Gastrocnemius medialis (tissue), 4 donors: ENCODE results near the gene TDRD7. TPM values are rescaled to one million over a fixed set of nuclear protein-coding genes. Genes with fewer than 3 reads are reported as not detected.

ENCODE experiments used
- ATAC-seq, 2 donors: fragments of 150-250 bp; one replicate each; pipeline ENCODE4 v1.9.1; 2016
- DNase-seq, 2 donors: peaks; one replicate each; pipeline ENCODE4 v3.0.0-alpha.2; 2019
- H3K27ac ChIP-seq, 4 donors: fragments of 200-600 bp; sonication (generic); 1 replicate in 1 of 4; 2 replicates in 3 of 4; pipeline ENCODE4 v1.5.1; 2016 to 2018; ENCODE audit warnings: mild to moderate bottlenecking in 2 of 4, moderate library complexity in 1 of 4
- H3K27me3 ChIP-seq, 3 donors: fragments of 200-600 bp; sonication (generic) in 2 of 3; 1 replicate in 1 of 3; 2 replicates in 2 of 3; pipeline versions ENCODE4 v1.5.1 to v1.6.0; 2016 to 2019; ENCODE audit warnings: mild to moderate bottlenecking in 1 of 3, moderate library complexity in 1 of 3
- H3K36me3 ChIP-seq, 2 donors: fragments of 200-600 bp; sonication (generic) in 1 of 2; one replicate each; pipeline ENCODE4 v1.5.1; 2017 to 2018
- H3K4me1 ChIP-seq, 2 donors: fragments of 200-600 bp; sonication (generic) in 1 of 2; one replicate each; pipeline ENCODE4 v1.5.1; 2016 to 2017; ENCODE audit warnings: mild to moderate bottlenecking in 2 of 2
- H3K4me3 ChIP-seq, 4 donors: fragments of 200-600 bp; sonication (generic) in 3 of 4; 1 replicate in 1 of 4; 2 replicates in 3 of 4; pipeline ENCODE4 v1.5.1; 2016 to 2019; ENCODE audit warnings: mild to moderate bottlenecking in 2 of 4
- H3K9me3 ChIP-seq, 3 donors: fragments of 200-600 bp; sonication (generic) in 2 of 3; 1 replicate in 1 of 3; 2 replicates in 2 of 3; pipeline ENCODE4 v1.5.1; 2016 to 2019
- POLR2A ChIP-seq, 2 donors: fragments of 450-650 bp; IDR thresholded peaks; one replicate each; pipeline ENCODE4 v1.6.1; 2017; ENCODE audit warnings: antibody characterized with exemption in 2 of 2, mild to moderate bottlenecking in 2 of 2, moderate library complexity in 2 of 2
- in situ Hi-C, 4 donors: fragments of 200-750 bp; cut with MboI; loops; one replicate each; pipeline versions ENCODE4 v1.15.0 to v1.8.0; 2017; ENCODE audit warnings: low sequenced_read_pairs in 4 of 4
- intact Hi-C: fragments of 100-400 bp; cut with DNase I; formaldehyde crosslinking; loops from one replicate; pipeline ENCODE4 v1.15.1; 2023; ENCODE audit warnings: low total_unique reads
- total RNA-seq, 4 donors: library from RNA; depleted of rRNA; stranded (reverse); fragments of >200 nt; gene quantifications; one replicate each; pipeline versions ENCODE4 v1.1.0 to v1.2.3, GENCODE V29; 2016
- TF ChIP-seq, protein P1 (sequence below), 5 experiments: fragments of 450-650 bp in 3 of 5; fragments of 200-600 bp in 2 of 5; sonication (generic) in 2 of 5; IDR thresholded peaks in 4 of 5; conservative IDR thresholded peaks in 1 of 5; 1 replicate in 4 of 5; 2 replicates in 1 of 5; pipeline ENCODE4 v1.5.1; 2016 to 2019; ENCODE audit warnings: antibody characterized with exemption in 5 of 5, mild to moderate bottlenecking in 3 of 5, moderate library complexity in 3 of 5

Gene TDRD7
- 1 to 10 TPM; 2.9 to 5.7 (median 3.5) TPM for total RNA-seq

DNA sequence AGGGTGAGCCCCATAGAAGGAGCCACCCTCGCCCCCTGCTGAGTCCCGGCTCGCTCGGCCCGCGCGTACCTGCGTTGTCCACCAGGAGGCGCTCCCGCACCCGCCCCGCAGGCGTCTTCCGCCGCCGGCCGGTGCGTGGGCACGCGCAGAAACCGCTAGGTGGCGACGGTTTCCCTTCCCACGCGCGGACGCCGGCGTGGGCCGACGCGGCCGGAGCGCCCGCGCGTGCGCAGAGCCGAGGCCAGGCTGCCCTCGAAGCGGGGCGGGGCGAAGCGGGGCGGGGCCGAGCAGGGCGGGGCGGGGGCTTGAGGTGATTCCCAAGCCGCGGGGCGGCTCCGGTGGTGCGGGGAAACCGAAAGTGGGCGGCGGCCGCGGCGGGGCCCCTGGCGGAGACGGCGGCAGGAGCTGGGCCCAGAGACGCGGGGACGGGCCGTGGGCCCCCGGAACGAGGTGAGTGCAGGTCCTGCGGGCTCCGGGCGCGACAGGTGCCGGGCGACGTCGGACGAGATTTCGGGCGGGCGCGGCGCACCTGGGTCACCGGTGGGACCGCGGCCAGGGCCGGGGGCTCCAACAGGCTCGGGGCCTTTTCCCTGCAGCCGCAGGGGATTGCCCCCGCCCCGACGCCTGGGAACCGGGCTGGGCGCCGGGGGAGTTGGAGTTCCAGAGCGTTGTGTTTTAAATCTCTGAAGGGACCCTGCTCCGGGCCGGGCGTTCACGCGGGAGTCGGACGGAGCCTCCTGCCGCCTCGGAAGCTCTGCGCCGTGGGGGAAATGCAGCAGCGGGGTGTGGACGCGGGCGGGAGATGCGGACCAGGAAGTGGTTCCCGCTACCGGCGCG is at the start of gene TDRD7:
Gene TDRD7 (plus strand): TSS at position 308 of the 837 bp plus-strand sequence. CDS start 16,370 bp downstream, outside the sequence.
- H3K27me3 ChIP-seq = no peaks in the 10 kb centered on the region
- intact Hi-C loops = loop anchor here (5.0 kb wide), 1 partner anchor 205 kb away; no protein-coding TSS in a partner anchor
- DNase-seq (peak; percentile 54 to 71), ATAC-seq (peak; percentile 87 to 93)
- H3K4me3 ChIP-seq = peak within 1 kb of the TSS; percentile 70 to 98 (median 94)
- no peaks in the 10 kb centered on the region for H3K9me3 ChIP-seq
- peak in 1 of 2 donors; percentile 3 for TF ChIP-seq POLR2A (IDR thresholded peaks at IDR 0.05)
- TF ChIP-seq, protein P1, sequence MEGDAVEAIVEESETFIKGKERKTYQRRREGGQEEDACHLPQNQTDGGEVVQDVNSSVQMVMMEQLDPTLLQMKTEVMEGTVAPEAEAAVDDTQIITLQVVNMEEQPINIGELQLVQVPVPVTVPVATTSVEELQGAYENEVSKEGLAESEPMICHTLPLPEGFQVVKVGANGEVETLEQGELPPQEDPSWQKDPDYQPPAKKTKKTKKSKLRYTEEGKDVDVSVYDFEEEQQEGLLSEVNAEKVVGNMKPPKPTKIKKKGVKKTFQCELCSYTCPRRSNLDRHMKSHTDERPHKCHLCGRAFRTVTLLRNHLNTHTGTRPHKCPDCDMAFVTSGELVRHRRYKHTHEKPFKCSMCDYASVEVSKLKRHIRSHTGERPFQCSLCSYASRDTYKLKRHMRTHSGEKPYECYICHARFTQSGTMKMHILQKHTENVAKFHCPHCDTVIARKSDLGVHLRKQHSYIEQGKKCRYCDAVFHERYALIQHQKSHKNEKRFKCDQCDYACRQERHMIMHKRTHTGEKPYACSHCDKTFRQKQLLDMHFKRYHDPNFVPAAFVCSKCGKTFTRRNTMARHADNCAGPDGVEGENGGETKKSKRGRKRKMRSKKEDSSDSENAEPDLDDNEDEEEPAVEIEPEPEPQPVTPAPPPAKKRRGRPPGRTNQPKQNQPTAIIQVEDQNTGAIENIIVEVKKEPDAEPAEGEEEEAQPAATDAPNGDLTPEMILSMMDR (IDR thresholded peaks at IDR 0.05 in 4 of 5, conservative IDR thresholded peaks at IDR 0.05 in 1 of 5) = peak; percentile 89 to 98 (median 97)
- H3K4me1 ChIP-seq = peaks cover 3 to 12% of the 10 kb centered on the region in 2 donors
- peak within 1 kb of the TSS; percentile 63 to 86 (median 77) for H3K27ac ChIP-seq
- in situ Hi-C loops = loop anchor here in 2 of 4 donors (25.0 kb wide), 1 partner anchor 550 kb away; the partner anchor contains the start of gene ZNF782 (in 2 of the 2)
- no peaks in the 10 kb centered on the region for H3K36me3 ChIP-seq

DNA sequence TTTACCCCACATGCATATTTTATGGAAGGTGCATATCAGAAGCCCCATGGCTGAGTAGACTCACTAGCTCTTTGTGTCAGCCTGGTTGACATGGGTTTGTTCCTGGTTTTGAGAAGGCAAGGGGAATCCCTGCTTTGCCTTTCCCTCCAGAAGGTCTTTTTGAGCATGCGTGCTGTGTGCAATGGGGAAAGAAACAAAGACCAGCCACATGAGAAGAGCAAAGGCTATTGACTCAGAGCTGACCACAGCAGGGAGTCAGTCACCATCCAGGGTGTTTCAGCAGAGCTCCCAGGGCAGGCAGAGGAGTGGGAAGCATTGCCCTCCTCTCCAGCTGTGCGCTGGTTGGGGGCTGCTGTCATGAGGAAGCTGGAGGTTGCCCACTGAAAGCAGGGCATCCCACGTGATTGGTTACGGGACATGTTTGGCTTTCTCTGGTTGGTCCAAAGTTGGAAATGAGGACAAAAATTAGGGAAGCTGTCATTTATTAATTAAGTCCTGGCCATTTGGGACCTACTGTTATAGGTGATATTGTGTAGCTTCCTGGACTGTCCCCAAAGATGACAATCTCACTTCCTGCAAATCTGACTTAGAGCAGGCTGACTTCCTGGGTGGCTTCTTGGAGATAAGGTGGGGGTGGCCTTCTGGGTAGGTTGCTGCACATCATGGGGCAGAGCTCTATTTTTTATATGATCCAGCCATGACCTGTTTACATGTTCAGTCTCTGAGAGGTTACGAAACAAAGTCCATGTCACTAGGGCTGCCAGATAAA is 48.9 kb upstream of the TDRD7 start:
- H3K27me3 ChIP-seq = no peaks in the 10 kb centered on the region
- DNase-seq = no peak
- H3K4me3 ChIP-seq = no peak overlapping the region
- ATAC-seq = no peak
- H3K36me3 ChIP-seq = peaks cover 0 to 5% of the 10 kb centered on the region in 2 donors
- no peak overlapping the region for H3K27ac ChIP-seq
- no peaks in the 10 kb centered on the region for H3K9me3 ChIP-seq
- no peaks in the 10 kb centered on the region for H3K4me1 ChIP-seq
- TF ChIP-seq, protein P1 (IDR thresholded peaks at IDR 0.05 in 4 of 5, conservative IDR thresholded peaks at IDR 0.05 in 1 of 5) = no peak
- no peak for TF ChIP-seq POLR2A (IDR thresholded peaks at IDR 0.05)
- in situ Hi-C loops = no loop called here
- intact Hi-C loops = no loop called here

- Histone ChIP-seq H3K4me3 (no peak overlapping the region), H3K9me3 (no peaks in the 10 kb centered on the region), H3K27ac (no peak overlapping the region), H3K4me1 (no peaks in the 10 kb centered on the region), H3K36me3 (peaks cover 0 to 5% of the 10 kb centered on the region in 2 donors), H3K27me3 (no peaks in the 10 kb centered on the region)
- intact Hi-C loops = no loop called here
- no peak for ATAC-seq
- in situ Hi-C loops = no loop called here
- no peak for DNase-seq
- no peak for TF ChIP-seq POLR2A (IDR thresholded peaks at IDR 0.05)
- TF ChIP-seq, protein P1 (IDR thresholded peaks at IDR 0.05 in 4 of 5, conservative IDR thresholded peaks at IDR 0.05 in 1 of 5) = no peak
Observed at GRCh38 chr9:97363661-97364299, 48.1 kb upstream of the TDRD7 start.

DNA sequence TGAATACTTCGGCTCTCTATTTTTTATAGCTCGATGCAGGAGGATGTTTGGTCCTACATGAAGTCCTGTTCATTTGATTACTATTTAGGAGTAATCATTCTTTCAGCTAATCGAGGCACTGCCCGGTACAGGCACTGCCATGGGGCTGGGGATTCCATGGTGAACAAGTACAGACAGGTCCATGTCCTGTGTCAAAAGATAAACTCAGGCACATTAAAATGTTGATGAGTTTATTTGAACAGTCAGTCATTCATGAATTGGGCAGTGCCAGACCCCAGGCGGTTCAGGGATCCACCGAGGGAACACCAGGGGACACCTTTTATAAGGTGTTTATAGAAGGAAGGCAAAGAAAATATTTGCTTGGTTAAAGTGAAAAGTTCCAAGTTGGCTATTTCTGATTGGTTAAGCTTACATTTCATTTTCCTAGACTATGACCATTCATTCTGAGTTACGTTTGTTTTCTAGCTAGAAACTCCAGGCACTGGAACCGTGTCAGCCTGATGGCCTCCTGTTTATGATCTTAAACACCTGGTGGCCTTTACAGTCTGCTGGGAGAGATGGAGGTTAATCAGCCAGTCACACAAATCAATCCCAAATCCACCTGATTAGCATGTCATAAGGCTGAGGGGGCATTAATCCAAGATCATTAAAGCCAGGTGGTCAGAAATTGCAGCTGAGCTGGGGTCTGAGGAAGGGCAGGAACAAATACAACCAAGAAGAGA is 47.0 kb upstream of the TDRD7 start:
- DNase-seq (no peak), ATAC-seq (no peak)
- H3K9me3 ChIP-seq = no peaks in the 10 kb centered on the region
- intact Hi-C loops = no loop called here
- H3K4me3 ChIP-seq = no peak overlapping the region
- in situ Hi-C loops = no loop called here
- H3K27ac ChIP-seq = no peak overlapping the region
- no peaks in the 10 kb centered on the region for H3K27me3 ChIP-seq
- peaks cover 0 to 5% of the 10 kb centered on the region in 2 donors for H3K36me3 ChIP-seq
- no peaks in the 10 kb centered on the region for H3K4me1 ChIP-seq
- no peak for TF ChIP-seq POLR2A (IDR thresholded peaks at IDR 0.05)
- TF ChIP-seq, protein P1 (IDR thresholded peaks at IDR 0.05 in 4 of 5, conservative IDR thresholded peaks at IDR 0.05 in 1 of 5) = no peak
